ENCODE data around the gene NID2.

GRCh38 chr14:51967521-51967920 lies 101.3 kb downstream of the NID2 start:
- TF ChIP-seq FOXP2 (optimal IDR thresholded peaks at IDR 0.05; ENCODE audit: control extremely low read depth, extremely low read length, insufficient read depth) (no peak), EZH2 (IDR thresholded peaks at IDR 0.05) (no peak)
